H9 (cell line): ENCODE measurements around the gene SMC2. TPM values are rescaled to one million over a fixed set of nuclear protein-coding genes. Genes with fewer than 3 reads are reported as not detected.
A peak's percentile ranks its signal among the peaks of the same experiment; 100 is the strongest.

ENCODE experiments used
- DNase-seq: peaks from one replicate; pipeline ENCODE4 v3.0.0-alpha.2; 2017
- H2AFZ ChIP-seq: one replicate; pipeline ENCODE4 v1.6.1; 2013; ENCODE audit warnings: mild to moderate bottlenecking, low read length, control low read depth, moderate library complexity
- H2AK5ac ChIP-seq: 2 replicates; pipeline ENCODE4 v1.6.1; 2013; ENCODE audit warnings: low read length, control low read depth, mixed read lengths; ENCODE audit not compliant: insufficient read length
- H2BK120ac ChIP-seq: one replicate; pipeline ENCODE4 v1.6.1; 2013; ENCODE audit warnings: low read depth, mild to moderate bottlenecking, low read length, control low read depth, inconsistent platforms; ENCODE audit not compliant: poor library complexity, severe bottlenecking
- H2BK12ac ChIP-seq: 2 replicates; pipeline ENCODE4 v1.6.1; 2013; ENCODE audit warnings: low read length, control low read depth, mixed read lengths, low read depth; ENCODE audit not compliant: insufficient read length
- H2BK15ac ChIP-seq: 2 replicates; pipeline ENCODE4 v1.6.1; 2013; ENCODE audit warnings: low read depth, low read length, control low read depth
- H2BK20ac ChIP-seq: one replicate; pipeline ENCODE4 v1.6.1; 2013; ENCODE audit warnings: low read depth, mild to moderate bottlenecking, low read length, control low read depth, inconsistent platforms; ENCODE audit not compliant: poor library complexity, severe bottlenecking
- H2BK5ac ChIP-seq: 2 replicates; pipeline ENCODE4 v1.6.1; 2013; ENCODE audit warnings: low read length, control low read depth, mixed read lengths; ENCODE audit not compliant: insufficient read length
- H3K14ac ChIP-seq: 2 replicates; pipeline ENCODE4 v1.6.1; 2013; ENCODE audit warnings: low read length, control low read depth; ENCODE audit not compliant: insufficient read depth
- H3K18ac ChIP-seq: 2 replicates; pipeline ENCODE4 v1.6.1; 2013; ENCODE audit warnings: low read depth, mild to moderate bottlenecking, mixed read lengths, low read length, control low read depth; ENCODE audit not compliant: insufficient read length
- H3K23ac ChIP-seq: 2 replicates; pipeline ENCODE4 v1.6.1; 2013; ENCODE audit warnings: low read length, control low read depth, mixed read lengths, low read depth; ENCODE audit not compliant: insufficient read length
- H3K23me2 ChIP-seq: 2 replicates; pipeline ENCODE4 v1.6.1; 2013; ENCODE audit warnings: low read depth, mild to moderate bottlenecking, mixed read lengths, low read length, control low read depth; ENCODE audit not compliant: insufficient read length, poor library complexity, severe bottlenecking
- H3K27ac ChIP-seq: 2 replicates; pipeline ENCODE4 v1.5.1; 2013; ENCODE audit warnings: low read length, control low read depth, mixed read lengths, low read depth; ENCODE audit not compliant: insufficient read length
- H3K27me3 ChIP-seq: 2 replicates; pipeline ENCODE4 v1.6.1; 2013; ENCODE audit warnings: low read length, control low read depth, inconsistent platforms; ENCODE audit not compliant: insufficient read depth
- H3K4ac ChIP-seq: 2 replicates; pipeline ENCODE4 v1.6.1; 2013; ENCODE audit warnings: low read depth, mild to moderate bottlenecking, control low read depth, inconsistent platforms, low read length, moderate library complexity
- H3K4me1 ChIP-seq: 2 replicates; pipeline ENCODE4 v1.6.1; 2013; ENCODE audit warnings: low read length, control low read depth, inconsistent platforms; ENCODE audit not compliant: insufficient read depth
- H3K4me2 ChIP-seq: 2 replicates; pipeline ENCODE4 v1.6.1; 2013; ENCODE audit warnings: low read length, control low read depth, mixed read lengths; ENCODE audit not compliant: insufficient read length, insufficient read depth
- H3K56ac ChIP-seq: 2 replicates; pipeline ENCODE4 v1.6.1; 2013; ENCODE audit warnings: low read depth, mild to moderate bottlenecking, mixed read lengths, low read length, control low read depth; ENCODE audit not compliant: insufficient read length
- H3K79me1 ChIP-seq: 2 replicates; pipeline ENCODE4 v1.6.1; 2013; ENCODE audit warnings: low read depth, mild to moderate bottlenecking, moderate library complexity, low read length, control low read depth, inconsistent platforms; ENCODE audit not compliant: insufficient read depth, poor library complexity, severe bottlenecking
- H3K79me2 ChIP-seq: 2 replicates; pipeline ENCODE4 v1.6.1; 2013; ENCODE audit warnings: low read length, control low read depth, inconsistent platforms; ENCODE audit not compliant: insufficient read depth
- H3K9ac ChIP-seq: 2 replicates; pipeline ENCODE4 v1.6.1; 2013; ENCODE audit warnings: low read length, control low read depth, mixed read lengths; ENCODE audit not compliant: insufficient read length; ENCODE audit errors: extremely low read depth
- H3K9me3 ChIP-seq: one replicate; pipeline ENCODE4 v1.6.1; 2013; ENCODE audit warnings: low read depth, low read length, inconsistent platforms; ENCODE audit not compliant: control insufficient read depth
- H3T11ph ChIP-seq: one replicate; pipeline ENCODE4 v1.6.1; 2013; ENCODE audit warnings: mild to moderate bottlenecking, low read length, control low read depth, inconsistent platforms
- H4K20me1 ChIP-seq: one replicate; pipeline ENCODE4 v1.6.1; 2013; ENCODE audit not compliant: control insufficient read depth, insufficient read length, insufficient read depth
- H4K5ac ChIP-seq: 2 replicates; pipeline ENCODE4 v1.6.1; 2013; ENCODE audit warnings: low read depth, mild to moderate bottlenecking, mixed read lengths, low read length, control low read depth; ENCODE audit not compliant: insufficient read length
- H4K8ac ChIP-seq: replicated peaks from 2 replicates; pipeline ENCODE4 v1.6.1; 2013; ENCODE audit warnings: low read length, control low read depth, mixed read lengths, low read depth; ENCODE audit not compliant: insufficient read length
- H4K91ac ChIP-seq: 2 replicates; pipeline ENCODE4 v1.6.1; 2013; ENCODE audit warnings: low read depth, mild to moderate bottlenecking, moderate library complexity, mixed read lengths, low read length, control low read depth; ENCODE audit not compliant: insufficient read length
- H3K27ac Mint-ChIP-seq, 3 experiments: 2 replicates in 2 of 3; 3 replicates in 1 of 3; pipeline ENCODE4 v1.8.0; 2020 to 2021; ENCODE audit warnings: mixed read lengths in 3 of 3, mild to moderate bottlenecking in 1 of 3, moderate library complexity in 1 of 3
- H3K27me3 Mint-ChIP-seq: 2 replicates; pipeline ENCODE4 v1.8.0; 2021; ENCODE audit warnings: low read depth, mild to moderate bottlenecking, moderate library complexity, mixed read lengths
- H3K36me3 Mint-ChIP-seq, 3 experiments: 2 replicates in 2 of 3; 3 replicates in 1 of 3; pipeline ENCODE4 v1.8.0; 2020 to 2021; ENCODE audit warnings: low read depth in 3 of 3, mixed read lengths in 3 of 3; ENCODE audit not compliant: insufficient read depth in 1 of 3
- H3K4me1 Mint-ChIP-seq, 2 experiments: 2 replicates each; pipeline ENCODE4 v1.8.0; 2020; ENCODE audit warnings: mixed read lengths in 2 of 2
- H3K4me3 Mint-ChIP-seq, 2 experiments: 2 replicates in 1 of 2; 3 replicates in 1 of 2; pipeline ENCODE4 v1.8.0; 2020 to 2021; ENCODE audit warnings: mild to moderate bottlenecking in 2 of 2, mixed read lengths in 2 of 2, moderate library complexity in 1 of 2
- H3K9me3 Mint-ChIP-seq, 2 experiments: 2 replicates in 1 of 2; 3 replicates in 1 of 2; pipeline ENCODE4 v1.8.0; 2020; ENCODE audit warnings: mild to moderate bottlenecking in 2 of 2, mixed read lengths in 2 of 2, moderate library complexity in 1 of 2
- WGBS: extraction: QIAGEN DNeasy Blood & Tissue Kit; methylation state at CpG from one replicate; pipeline ENCODE4 v1.1.7; 2013; ENCODE audit warnings: missing lambda C conversion rate, low lambda C conversion rate, mixed read lengths; ENCODE audit not compliant: insufficient read length; ENCODE audit errors: extremely low coverage; 5-methylcytosine and 5-hydroxymethylcytosine counted together
- total RNA-seq: library from RNA; stranded (reverse); gene quantifications from 2 replicates; pipeline ENCODE4 v1.2.1, GENCODE V29; 2021
- TF ChIP-seq, protein P1 (sequence below): fragments of 200-600 bp; sonication (generic); conservative IDR thresholded peaks from 3 replicates; pipeline ENCODE4 v1.8.0; 2021; ENCODE audit warnings: antibody characterized with exemption, mild to moderate bottlenecking

SMC2 gene
- total RNA-seq, 1 experiment from 2014 or later, result 47.0 TPM

DNA sequence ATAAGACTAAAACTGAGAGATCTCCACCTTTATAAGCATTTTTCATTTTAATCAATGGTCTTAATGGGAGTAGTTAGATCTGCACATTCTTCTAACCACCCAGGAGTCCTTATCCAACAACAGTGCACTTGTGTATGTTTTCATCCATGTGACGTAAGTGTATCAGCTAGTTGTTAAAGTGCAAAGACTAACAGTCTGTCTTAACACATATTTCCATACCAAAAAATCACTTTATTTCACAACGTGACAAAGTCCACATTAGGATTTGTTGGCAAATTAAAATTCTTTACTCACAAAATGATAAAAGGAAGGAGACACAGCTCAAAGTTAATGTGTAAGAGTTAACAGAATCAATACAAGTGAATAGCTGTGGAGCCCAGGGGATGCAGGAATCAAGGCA, 1.9 kb upstream of the SMC2 start:
- Histone ChIP-seq H3K4ac (no peak overlapping the region), H3K9ac (no peak overlapping the region), H2BK12ac (no peak overlapping the region), H3T11ph (no peak overlapping the region), H3K79me1 (no peaks in the 10 kb centered on the region), H3K4me1 (peaks cover 4% of the 10 kb centered on the region; the same call in 1 of the 2 replicates), H2BK120ac (no peak overlapping the region), H2BK15ac (no peak overlapping the region), H3K9me3 (no peaks in the 10 kb centered on the region), H3K18ac (no peak overlapping the region), H2BK5ac (no peak overlapping the region), H3K27ac (no peak overlapping the region), H2AK5ac (no peak overlapping the region), H2BK20ac (no peak overlapping the region), H3K23me2 (peaks cover 3% of the 10 kb centered on the region), H3K14ac (no peak overlapping the region), H3K23ac (no peak overlapping the region), H4K20me1 (no peaks in the 10 kb centered on the region), H2AFZ (no peak overlapping the region), H4K91ac (no peak overlapping the region), H3K79me2 (peaks cover 3% of the 10 kb centered on the region; the same call in 1 of the 2 replicates), H3K4me2 (no peak overlapping the region), H4K8ac (no peak overlapping the region), H3K27me3 (no peaks in the 10 kb centered on the region), H4K5ac (no peak overlapping the region), H3K56ac (no peak overlapping the region)
- Mint-ChIP-seq H3K36me3 (no peaks in the 10 kb centered on the region; a peak in 2 of 7 replicates), H3K27ac (no peak overlapping the region), H3K4me1 (peaks cover 23 to 29% of the 10 kb centered on the region in 2 experiments), H3K27me3 (no peaks in the 10 kb centered on the region), H3K4me3 (peak overlapping the region in 1 of 2 experiments; percentile 12; a peak in 1 of 5 replicates), H3K9me3 (no peaks in the 10 kb centered on the region)
- DNase-seq, result no peak
- TF ChIP-seq, protein P1, sequence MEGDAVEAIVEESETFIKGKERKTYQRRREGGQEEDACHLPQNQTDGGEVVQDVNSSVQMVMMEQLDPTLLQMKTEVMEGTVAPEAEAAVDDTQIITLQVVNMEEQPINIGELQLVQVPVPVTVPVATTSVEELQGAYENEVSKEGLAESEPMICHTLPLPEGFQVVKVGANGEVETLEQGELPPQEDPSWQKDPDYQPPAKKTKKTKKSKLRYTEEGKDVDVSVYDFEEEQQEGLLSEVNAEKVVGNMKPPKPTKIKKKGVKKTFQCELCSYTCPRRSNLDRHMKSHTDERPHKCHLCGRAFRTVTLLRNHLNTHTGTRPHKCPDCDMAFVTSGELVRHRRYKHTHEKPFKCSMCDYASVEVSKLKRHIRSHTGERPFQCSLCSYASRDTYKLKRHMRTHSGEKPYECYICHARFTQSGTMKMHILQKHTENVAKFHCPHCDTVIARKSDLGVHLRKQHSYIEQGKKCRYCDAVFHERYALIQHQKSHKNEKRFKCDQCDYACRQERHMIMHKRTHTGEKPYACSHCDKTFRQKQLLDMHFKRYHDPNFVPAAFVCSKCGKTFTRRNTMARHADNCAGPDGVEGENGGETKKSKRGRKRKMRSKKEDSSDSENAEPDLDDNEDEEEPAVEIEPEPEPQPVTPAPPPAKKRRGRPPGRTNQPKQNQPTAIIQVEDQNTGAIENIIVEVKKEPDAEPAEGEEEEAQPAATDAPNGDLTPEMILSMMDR, result no peak
- WGBS, result no CpG with 5 or more reads among the region's 2 CpGs
